HepG2 (cell line): ENCODE results near the gene RNF168. TPM values are rescaled to one million over a fixed set of nuclear protein-coding genes. Genes with fewer than 3 reads are reported as not detected.

Experiments
- CCDC6 ChIP-seq: sonication (generic); formaldehyde crosslinking; IDR thresholded peaks from 2 replicates; pipeline ENCODE4 v1.8.1; 2022; ENCODE audit warnings: mild to moderate bottlenecking, missing genetic modification reagents, moderate library complexity
- GABPA ChIP-seq, 2 experiments: IDR thresholded peaks; 2 replicates each; pipeline ENCODE4 v1.6.1; 2011 to 2016; ENCODE audit warnings: low read depth in 2 of 2, low read length in 1 of 2, missing biosample characterization in 1 of 2, missing genetic modification characterization in 1 of 2
- KLF16 ChIP-seq, 2 experiments: sonication (generic) in 1 of 2; formaldehyde crosslinking in 1 of 2; IDR thresholded peaks; 2 replicates each; pipeline versions ENCODE4 v1.6.1 to v1.8.0; 2016 to 2023; ENCODE audit warnings: missing genetic modification reagents in 2 of 2, missing compliant biosample characterization in 1 of 2
- MEF2D ChIP-seq: sonication (generic); formaldehyde crosslinking; IDR thresholded peaks from 2 replicates; pipeline ENCODE4 v1.5.1; 2020; ENCODE audit warnings: mild to moderate bottlenecking, missing genetic modification reagents
- REPIN1 ChIP-seq: sonication (generic); formaldehyde crosslinking; IDR thresholded peaks from 2 replicates; pipeline ENCODE4 v1.8.0; 2022; ENCODE audit warnings: missing genetic modification reagents, low read depth, mild to moderate bottlenecking, borderline replicate concordance
- SATB2 ChIP-seq: sonication (generic); formaldehyde crosslinking; IDR thresholded peaks from 2 replicates; pipeline ENCODE4 v1.5.0; 2020; ENCODE audit warnings: missing genetic modification reagents
- SP5 ChIP-seq: IDR thresholded peaks from 2 replicates; pipeline ENCODE4 v1.6.1; 2016; ENCODE audit warnings: low read depth, borderline replicate concordance
- ZEB1 ChIP-seq: IDR thresholded peaks from 2 replicates; pipeline ENCODE4 v1.6.1; 2012; ENCODE audit warnings: mild to moderate bottlenecking, low read depth, inconsistent platforms; ENCODE audit not compliant: insufficient replicate concordance
- ZNF484 ChIP-seq: sonication (generic); formaldehyde crosslinking; IDR thresholded peaks from 2 replicates; pipeline ENCODE4 v1.5.1; 2020; ENCODE audit warnings: mild to moderate bottlenecking, low read depth, missing genetic modification reagents, borderline replicate concordance
- ZNF709 ChIP-seq: sonication (generic); formaldehyde crosslinking; IDR thresholded peaks from 2 replicates; pipeline ENCODE4 v1.5.0; 2020; ENCODE audit warnings: mild to moderate bottlenecking, missing genetic modification reagents
- ZNF724P ChIP-seq: sonication (generic); formaldehyde crosslinking; IDR thresholded peaks from 2 replicates; pipeline ENCODE4 v1.8.0; 2022; ENCODE audit warnings: missing genetic modification reagents, borderline replicate concordance
- polyA plus RNA-seq, 8 experiments: library from polyadenylated mRNA; depleted of rRNA in 3 of 8; stranded (reverse) in 7 of 8; unstranded in 1 of 8; fragments of >200 nt; fragmentation: Illumina TruSeq in 4 of 8; extraction: Trizol in 4 of 8; gene quantifications; 2 replicates each; pipeline versions ENCODE4 v1.2.1 to v1.2.3, GENCODE V29; 2011 to 2016; ENCODE audit warnings: low read depth in 4 of 8, missing spikeins in 1 of 8, mixed read lengths in 1 of 8; ENCODE audit not compliant: insufficient read depth in 1 of 8
- total RNA-seq, 5 experiments: library from RNA; depleted of rRNA; stranded (reverse); fragments of >200 nt; fragmentation: Illumina TruSeq; extraction: Trizol; gene quantifications; 2 replicates each; pipeline ENCODE4 v1.2.3, GENCODE V29; 2016; ENCODE audit warnings: low read depth in 1 of 5
- TF ChIP-seq, protein P1 (sequence below): sonication (generic); formaldehyde crosslinking; IDR thresholded peaks from 2 replicates; pipeline ENCODE4 v1.8.1; 2023; ENCODE audit warnings: mild to moderate bottlenecking, moderate library complexity, missing genetic modification reagents
- TF ChIP-seq, protein P2 (sequence below): sonication (generic); formaldehyde crosslinking; IDR thresholded peaks from 2 replicates; pipeline ENCODE4 v1.5.0; 2020; ENCODE audit warnings: mild to moderate bottlenecking, missing genetic modification reagents, borderline replicate concordance
- TF ChIP-seq, protein P3 (sequence below): IDR thresholded peaks from 2 replicates; pipeline ENCODE4 v1.6.1; 2016
- TF ChIP-seq, protein P4 (sequence below): sonication (generic); formaldehyde crosslinking; IDR thresholded peaks from 2 replicates; pipeline ENCODE4 v1.5.1; 2020; ENCODE audit warnings: mild to moderate bottlenecking, missing genetic modification reagents
- TF ChIP-seq, protein P5 (sequence below): sonication (generic); formaldehyde crosslinking; IDR thresholded peaks from 2 replicates; pipeline ENCODE4 v1.5.0; 2020; ENCODE audit warnings: missing genetic modification reagents
- TF ChIP-seq, protein P6 (sequence below): sonication (generic); formaldehyde crosslinking; IDR thresholded peaks from 2 replicates; pipeline ENCODE4 v1.4.0; 2020; ENCODE audit warnings: mild to moderate bottlenecking, low read depth, missing genetic modification reagents

The RNF168 gene
- total and polyA plus RNA-seq, 2 of the 13 experiments (the other 11 are each of a cell fraction or from before 2014, with no cell fraction given): 3.7 to 22.9 TPM

DNA sequence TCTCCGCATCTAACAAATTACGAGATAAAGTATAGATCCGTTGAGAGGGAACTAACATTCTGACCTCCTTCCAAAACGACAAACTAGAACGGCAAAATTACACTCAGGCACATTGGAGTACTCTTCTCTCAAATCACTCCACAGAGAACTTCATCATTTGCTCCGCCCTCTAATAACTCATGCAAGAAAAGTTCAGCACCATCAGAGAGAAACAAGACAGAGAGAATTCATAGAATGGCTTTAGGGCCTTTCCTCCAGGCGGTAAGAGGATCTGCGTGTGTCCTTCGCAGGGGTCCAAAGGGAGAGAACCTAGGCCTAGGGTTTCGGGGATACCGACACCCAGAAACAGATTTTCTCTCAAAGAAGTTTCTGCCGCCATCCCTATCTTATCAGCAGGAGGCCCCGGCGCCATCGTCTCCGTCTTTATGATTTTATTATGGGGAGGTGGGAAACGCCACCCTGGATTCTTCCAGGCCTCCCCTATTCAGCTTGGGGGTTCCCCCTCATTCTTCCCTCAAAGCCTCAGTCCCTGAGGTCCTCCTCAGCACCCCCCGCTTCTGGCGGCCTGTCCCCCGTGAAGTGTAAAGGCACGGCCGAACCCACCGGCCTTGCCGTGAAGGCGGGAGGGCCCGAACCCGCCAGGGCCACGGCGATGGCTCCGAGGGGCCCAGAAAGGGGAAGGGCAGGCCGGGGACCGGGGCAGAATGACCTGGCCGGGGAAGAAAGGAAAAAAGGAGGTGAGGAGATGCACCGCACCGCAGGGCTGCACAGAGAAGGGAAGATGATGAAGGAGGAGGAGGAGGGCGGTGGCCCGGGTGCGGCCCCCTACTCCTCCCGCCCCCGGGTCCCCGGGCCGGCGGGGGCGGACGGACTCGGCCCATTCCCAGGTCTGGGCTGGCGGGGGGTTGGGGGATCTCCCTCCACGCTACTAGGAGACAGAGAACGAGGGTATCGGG is 72.1 kb downstream of the RNF168 start (continued):
- TF ChIP-seq, protein P1, sequence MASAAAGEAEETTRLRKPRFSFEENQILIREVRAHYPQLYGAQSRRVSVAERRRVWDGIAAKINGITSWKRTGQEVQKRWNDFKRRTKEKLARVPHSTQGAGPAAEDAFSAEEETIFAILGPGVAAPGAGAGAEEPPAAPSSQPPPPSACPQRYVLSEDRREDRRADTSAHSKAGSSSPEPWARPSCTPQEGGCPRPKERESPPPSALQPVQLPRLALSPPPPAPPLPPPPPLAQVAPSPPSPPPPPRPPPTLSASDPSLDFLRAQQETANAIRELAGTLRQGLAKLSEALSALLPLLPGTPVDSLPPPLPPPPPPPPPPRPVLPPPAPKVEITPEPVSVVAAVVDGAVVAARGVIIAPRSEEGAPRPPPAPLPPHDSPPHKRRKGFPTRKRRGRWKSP (CRISPR knock-in tag): 0 out of 2 replicates have a peak, but pooled peaks have one; percentile 9
- TF ChIP-seq KLF16 (CRISPR knock-in tag; IDR thresholded peaks at IDR 0.05): 0 out of 4 replicates have a peak, but pooled peaks of 1 of the 2 experiments have one; percentile 20
- TF ChIP-seq ZNF724P (CRISPR knock-in tag): 0 out of 2 replicates have a peak, but pooled peaks have one; percentile 63
- TF ChIP-seq ZNF484 (CRISPR knock-in tag): no peak
- TF ChIP-seq, protein P2, sequence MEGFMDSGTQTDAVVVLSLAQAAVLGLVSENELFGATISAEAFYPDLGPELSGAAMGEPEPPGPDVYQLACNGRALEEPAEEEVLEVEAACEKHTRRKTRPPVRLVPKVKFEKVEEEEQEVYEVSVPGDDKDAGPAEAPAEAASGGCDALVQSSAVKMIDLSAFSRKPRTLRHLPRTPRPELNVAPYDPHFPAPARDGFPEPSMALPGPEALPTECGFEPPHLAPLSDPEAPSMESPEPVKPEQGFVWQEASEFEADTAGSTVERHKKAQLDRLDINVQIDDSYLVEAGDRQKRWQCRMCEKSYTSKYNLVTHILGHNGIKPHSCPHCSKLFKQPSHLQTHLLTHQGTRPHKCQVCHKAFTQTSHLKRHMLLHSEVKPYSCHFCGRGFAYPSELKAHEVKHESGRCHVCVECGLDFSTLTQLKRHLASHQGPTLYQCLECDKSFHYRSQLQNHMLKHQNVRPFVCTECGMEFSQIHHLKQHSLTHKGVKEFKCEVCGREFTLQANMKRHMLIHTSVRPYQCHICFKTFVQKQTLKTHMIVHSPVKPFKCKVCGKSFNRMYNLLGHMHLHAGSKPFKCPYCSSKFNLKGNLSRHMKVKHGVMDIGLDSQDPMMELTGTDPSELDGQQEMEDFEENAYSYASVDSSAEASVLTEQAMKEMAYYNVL: 0 out of 2 replicates have a peak, but pooled peaks have one; percentile 15
- TF ChIP-seq SP5: peak; percentile 22; the same call in 1 of the 2 replicates
- TF ChIP-seq REPIN1: 0 out of 2 replicates have a peak, but pooled peaks have one; percentile 4
- 0 out of 2 replicates have a peak, but pooled peaks have one; percentile 10 for TF ChIP-seq CCDC6 (CRISPR knock-in tag)
- TF ChIP-seq MEF2D (CRISPR knock-in tag): 0 out of 2 replicates have a peak, but pooled peaks have one; percentile 9
- no peak for TF ChIP-seq SATB2 (CRISPR knock-in tag)
- TF ChIP-seq, protein P3, sequence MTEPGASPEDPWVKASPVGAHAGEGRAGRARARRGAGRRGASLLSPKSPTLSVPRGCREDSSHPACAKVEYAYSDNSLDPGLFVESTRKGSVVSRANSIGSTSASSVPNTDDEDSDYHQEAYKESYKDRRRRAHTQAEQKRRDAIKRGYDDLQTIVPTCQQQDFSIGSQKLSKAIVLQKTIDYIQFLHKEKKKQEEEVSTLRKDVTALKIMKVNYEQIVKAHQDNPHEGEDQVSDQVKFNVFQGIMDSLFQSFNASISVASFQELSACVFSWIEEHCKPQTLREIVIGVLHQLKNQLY (CRISPR knock-in tag): no peak
- TF ChIP-seq, protein P4, sequence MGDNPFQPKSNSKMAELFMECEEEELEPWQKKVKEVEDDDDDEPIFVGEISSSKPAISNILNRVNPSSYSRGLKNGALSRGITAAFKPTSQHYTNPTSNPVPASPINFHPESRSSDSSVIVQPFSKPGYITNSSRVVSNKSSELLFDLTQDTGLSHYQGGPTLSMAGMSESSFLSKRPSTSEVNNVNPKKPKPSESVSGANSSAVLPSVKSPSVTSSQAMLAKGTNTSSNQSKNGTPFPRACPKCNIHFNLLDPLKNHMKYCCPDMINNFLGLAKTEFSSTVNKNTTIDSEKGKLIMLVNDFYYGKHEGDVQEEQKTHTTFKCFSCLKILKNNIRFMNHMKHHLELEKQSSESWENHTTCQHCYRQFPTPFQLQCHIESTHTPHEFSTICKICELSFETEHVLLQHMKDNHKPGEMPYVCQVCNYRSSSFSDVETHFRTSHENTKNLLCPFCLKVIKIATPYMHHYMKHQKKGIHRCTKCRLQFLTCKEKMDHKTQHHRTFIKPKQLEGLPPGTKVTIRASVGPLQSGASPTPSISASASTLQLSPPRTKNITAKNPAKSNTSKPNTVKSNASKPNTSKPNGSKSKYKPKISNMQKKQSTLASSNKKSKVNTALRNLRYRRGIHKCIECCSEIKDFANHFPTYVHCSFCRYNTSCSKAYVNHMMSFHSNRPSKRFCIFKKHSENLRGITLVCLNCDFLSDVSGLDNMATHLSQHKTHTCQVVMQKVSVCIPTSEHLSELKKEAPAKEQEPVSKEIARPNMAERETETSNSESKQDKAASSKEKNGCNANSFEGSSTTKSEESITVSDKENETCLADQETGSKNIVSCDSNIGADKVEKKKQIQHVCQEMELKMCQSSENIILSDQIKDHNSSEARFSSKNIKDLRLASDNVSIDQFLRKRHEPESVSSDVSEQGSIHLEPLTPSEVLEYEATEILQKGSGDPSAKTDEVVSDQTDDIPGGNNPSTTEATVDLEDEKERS (CRISPR knock-in tag): no peak
- TF ChIP-seq, protein P5, sequence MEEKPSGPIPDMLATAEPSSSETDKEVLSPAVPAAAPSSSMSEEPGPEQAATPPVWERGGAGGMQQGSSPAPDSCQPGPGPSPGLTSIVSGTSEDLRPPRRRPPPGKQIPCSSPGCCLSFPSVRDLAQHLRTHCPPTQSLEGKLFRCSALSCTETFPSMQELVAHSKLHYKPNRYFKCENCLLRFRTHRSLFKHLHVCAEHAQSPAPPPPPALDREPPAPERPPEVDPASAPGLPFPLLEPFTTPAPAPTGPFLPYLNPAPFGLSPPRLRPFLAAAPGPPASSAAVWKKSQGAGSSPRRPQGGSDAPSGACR: no peak
- TF ChIP-seq ZNF709 (CRISPR knock-in tag): 0 out of 2 replicates have a peak, but pooled peaks have one; percentile 13
- TF ChIP-seq, protein P6, sequence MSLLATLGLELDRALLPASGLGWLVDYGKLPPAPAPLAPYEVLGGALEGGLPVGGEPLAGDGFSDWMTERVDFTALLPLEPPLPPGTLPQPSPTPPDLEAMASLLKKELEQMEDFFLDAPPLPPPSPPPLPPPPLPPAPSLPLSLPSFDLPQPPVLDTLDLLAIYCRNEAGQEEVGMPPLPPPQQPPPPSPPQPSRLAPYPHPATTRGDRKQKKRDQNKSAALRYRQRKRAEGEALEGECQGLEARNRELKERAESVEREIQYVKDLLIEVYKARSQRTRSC (CRISPR knock-in tag): no peak
- no peak for TF ChIP-seq GABPA (IDR thresholded peaks at IDR 0.05; ENCODE audit: low read depth, low read length)
- peak; percentile 7; the same call in 1 of the 2 replicates for TF ChIP-seq GABPA (CRISPR knock-in tag; IDR thresholded peaks at IDR 0.05; ENCODE audit: low read depth)
- peak; percentile 25 for TF ChIP-seq ZEB1
